ENCODE results near the gene CYP27A1.

The CYP27A1 gene

DNA sequence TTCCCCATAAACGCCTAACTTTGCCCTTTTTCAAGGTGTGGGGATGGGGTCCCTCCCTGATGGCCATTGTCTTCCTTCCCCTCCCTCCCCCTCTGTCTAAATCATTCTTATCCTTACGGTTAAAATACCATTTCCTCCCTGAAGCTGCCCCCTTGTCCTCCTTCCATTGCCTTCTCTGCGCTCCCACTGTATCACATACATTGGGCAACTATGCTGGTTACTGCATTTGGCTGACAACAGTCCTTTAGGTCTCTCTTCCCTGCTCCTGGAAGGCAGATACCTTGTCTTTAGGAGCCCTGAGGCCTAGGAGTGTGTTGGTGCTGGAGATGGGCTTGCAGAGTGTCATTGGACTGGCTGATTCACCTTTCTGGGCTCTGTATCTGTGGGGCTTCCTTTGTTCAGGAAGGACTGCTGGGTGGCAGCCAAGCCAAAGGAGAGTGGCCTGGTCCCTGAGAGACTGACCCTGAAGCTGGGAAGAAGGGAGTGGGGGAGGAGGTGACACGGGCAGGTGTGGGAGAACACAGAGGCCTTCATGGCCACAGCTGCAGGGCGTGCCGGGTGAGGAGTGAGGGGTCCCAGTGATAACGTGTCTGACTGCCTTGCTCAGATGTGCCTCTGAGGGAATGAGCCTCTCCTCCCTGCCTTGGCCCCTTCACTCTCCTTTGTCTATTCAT is 79.8 kb downstream of the CYP27A1 start:
- DNase-seq: no peak

DNA sequence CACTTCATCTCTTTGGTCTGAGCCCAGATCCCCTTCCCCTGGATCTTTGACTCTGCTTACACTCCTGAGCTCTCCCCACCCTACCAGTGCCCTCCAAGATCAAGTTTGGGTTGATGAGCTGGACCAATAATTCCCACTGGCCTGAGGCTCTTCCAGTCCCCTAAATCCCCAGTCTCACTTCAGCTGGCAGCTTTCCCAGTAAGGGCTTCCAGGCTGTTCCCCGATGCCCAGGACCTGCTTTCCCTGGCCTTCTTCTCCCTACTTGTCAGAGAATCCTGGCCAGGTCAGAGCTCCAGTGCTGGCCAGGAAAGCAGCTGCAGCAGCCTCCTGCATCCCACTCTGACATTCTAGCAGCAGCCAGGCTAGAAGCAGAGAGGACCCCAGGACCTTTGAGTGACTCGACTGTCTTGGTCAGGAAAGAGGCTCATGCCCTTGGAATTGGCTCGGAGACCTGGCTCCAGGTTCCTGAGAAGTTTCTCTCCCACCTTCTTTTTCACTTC is 81.1 kb downstream of the CYP27A1 start:
- no peak for DNase-seq
